Hepatocyte (in vitro differentiated cells): ENCODE measurements around the gene HHAT.

ENCODE experiments used
- EZH2 ChIP-seq: fragments of 200-600 bp; sonication (generic); IDR thresholded peaks from 2 replicates; pipeline ENCODE4 v1.6.1; 2016; ENCODE audit warnings: antibody characterized with exemption, mild to moderate bottlenecking, borderline replicate concordance
- TF ChIP-seq, protein P1 (sequence below): fragments of 200-600 bp; sonication (generic); IDR thresholded peaks from 2 replicates; pipeline ENCODE4 v1.5.1; 2016; ENCODE audit warnings: antibody characterized with exemption, mild to moderate bottlenecking; ENCODE audit not compliant: poor library complexity

DNA sequence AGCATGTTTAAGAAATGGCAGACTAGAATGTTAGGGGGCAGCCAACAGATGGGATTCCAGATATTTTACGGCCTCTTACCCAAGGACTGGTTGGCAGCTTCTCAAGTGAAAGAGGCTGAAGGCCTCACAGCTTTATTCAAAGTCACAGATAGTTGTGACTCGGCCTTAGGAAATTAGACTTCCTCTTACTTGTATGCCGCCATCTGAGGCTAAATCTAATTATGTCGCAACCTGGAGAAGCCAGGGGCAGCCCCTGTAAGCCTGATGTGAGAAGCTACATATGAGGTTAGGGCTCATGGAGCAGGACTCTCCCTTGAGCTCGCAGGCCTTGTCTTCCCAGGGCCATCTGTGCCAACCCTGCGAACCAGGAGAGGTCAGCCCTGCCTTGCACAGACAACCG lies 352.5 kb downstream of the HHAT start:
- TF ChIP-seq, protein P1, sequence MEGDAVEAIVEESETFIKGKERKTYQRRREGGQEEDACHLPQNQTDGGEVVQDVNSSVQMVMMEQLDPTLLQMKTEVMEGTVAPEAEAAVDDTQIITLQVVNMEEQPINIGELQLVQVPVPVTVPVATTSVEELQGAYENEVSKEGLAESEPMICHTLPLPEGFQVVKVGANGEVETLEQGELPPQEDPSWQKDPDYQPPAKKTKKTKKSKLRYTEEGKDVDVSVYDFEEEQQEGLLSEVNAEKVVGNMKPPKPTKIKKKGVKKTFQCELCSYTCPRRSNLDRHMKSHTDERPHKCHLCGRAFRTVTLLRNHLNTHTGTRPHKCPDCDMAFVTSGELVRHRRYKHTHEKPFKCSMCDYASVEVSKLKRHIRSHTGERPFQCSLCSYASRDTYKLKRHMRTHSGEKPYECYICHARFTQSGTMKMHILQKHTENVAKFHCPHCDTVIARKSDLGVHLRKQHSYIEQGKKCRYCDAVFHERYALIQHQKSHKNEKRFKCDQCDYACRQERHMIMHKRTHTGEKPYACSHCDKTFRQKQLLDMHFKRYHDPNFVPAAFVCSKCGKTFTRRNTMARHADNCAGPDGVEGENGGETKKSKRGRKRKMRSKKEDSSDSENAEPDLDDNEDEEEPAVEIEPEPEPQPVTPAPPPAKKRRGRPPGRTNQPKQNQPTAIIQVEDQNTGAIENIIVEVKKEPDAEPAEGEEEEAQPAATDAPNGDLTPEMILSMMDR, result no peak
- TF ChIP-seq EZH2, result no peak
